Astrocyte (in vitro differentiated cells and primary cell): ENCODE results near the gene PRRT4.

Source experiments
- EZH2 ChIP-seq: IDR thresholded peaks from 2 replicates; pipeline ENCODE4 v1.6.1; 2012; ENCODE audit warnings: mild to moderate bottlenecking, low read length, inconsistent platforms; ENCODE audit not compliant: insufficient read depth
- TF ChIP-seq, protein P1 (sequence below): IDR thresholded peaks from 2 replicates; pipeline ENCODE4 v1.5.1; 2011; ENCODE audit warnings: low read depth, mild to moderate bottlenecking, inconsistent platforms, low read length, moderate library complexity; ENCODE audit not compliant: insufficient read depth

DNA sequence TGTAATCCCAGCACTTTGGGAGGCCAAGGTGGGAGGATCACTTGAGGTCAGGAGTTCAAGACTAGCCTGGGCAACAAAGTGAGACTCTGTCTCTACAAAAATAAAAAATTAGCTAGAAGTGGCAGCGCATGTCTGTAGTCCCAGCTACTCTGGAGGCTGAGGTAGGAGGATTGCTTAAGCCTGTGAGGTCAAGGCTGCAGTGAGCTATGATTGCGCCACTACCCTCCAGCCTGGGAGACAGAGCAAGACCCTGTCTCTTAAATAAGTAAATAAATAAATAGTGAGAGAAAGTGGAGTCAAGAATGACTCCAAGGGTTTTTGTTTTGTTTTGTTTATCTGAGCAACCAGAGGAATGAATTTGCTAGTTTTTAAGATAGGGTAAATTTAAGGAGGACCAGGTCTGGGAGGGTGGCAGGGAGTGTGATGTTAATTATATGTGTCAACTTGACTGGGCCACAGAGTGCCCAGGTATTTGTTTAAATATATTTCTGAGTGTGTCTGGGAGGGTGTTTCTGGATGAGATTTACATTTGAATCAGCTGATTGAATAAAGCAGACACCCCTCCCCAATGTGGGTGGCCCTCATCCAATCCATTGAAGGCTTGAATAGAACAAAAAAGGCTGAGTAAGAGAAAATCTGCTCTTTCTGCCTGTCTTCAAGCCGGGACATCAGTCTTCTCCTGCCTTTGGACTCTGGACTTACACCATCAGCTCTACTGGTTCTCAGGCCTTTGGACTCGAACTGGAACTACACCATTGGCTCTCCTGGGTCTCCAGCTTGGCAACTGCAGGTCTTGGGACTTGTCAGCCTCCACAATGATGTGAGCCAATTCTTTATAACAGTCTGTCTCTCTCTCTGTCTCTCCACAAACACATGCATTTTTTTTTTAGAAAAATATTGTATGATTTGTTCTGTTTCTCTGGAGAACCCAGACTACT lies 24.8 kb upstream of the PRRT4 start:
- TF ChIP-seq EZH2, result no peak
- TF ChIP-seq, protein P1, sequence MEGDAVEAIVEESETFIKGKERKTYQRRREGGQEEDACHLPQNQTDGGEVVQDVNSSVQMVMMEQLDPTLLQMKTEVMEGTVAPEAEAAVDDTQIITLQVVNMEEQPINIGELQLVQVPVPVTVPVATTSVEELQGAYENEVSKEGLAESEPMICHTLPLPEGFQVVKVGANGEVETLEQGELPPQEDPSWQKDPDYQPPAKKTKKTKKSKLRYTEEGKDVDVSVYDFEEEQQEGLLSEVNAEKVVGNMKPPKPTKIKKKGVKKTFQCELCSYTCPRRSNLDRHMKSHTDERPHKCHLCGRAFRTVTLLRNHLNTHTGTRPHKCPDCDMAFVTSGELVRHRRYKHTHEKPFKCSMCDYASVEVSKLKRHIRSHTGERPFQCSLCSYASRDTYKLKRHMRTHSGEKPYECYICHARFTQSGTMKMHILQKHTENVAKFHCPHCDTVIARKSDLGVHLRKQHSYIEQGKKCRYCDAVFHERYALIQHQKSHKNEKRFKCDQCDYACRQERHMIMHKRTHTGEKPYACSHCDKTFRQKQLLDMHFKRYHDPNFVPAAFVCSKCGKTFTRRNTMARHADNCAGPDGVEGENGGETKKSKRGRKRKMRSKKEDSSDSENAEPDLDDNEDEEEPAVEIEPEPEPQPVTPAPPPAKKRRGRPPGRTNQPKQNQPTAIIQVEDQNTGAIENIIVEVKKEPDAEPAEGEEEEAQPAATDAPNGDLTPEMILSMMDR, result no peak
